HG02623 (cell line): ENCODE results near the gene CACNA2D4.
A peak's percentile ranks its signal among the peaks of the same experiment; 100 is the strongest.

Source experiments
- ATAC-seq: cut with Tn5 transposase; IDR thresholded peaks from one replicate; pipeline ENCODE4 v1.9.1; 2021; ENCODE audit warnings: moderate library complexity; ENCODE audit not compliant: unreplicated experiment

The CACNA2D4 gene

GRCh38 chr12:1804545-1805332, 113.7 kb downstream of the CACNA2D4 start:
- peak; percentile 84 for ATAC-seq

GRCh38 chr12:1803736-1804135, 114.7 kb downstream of the CACNA2D4 start:
- no peak for ATAC-seq

- ATAC-seq, result no peak
Measured at GRCh38 chr12:1801303-1801975, 117.0 kb downstream of the CACNA2D4 start.

GRCh38 chr12:1800401-1801302, 117.8 kb downstream of the CACNA2D4 start:
- ATAC-seq, result no peak

GRCh38 chr12:1799882-1800400, 118.5 kb downstream of the CACNA2D4 start:
- no peak for ATAC-seq

GRCh38 chr12:1799051-1799881, 119.2 kb downstream of the CACNA2D4 start:
- no peak for ATAC-seq

- no peak for ATAC-seq
Measured at GRCh38 chr12:1798641-1799020, 119.8 kb downstream of the CACNA2D4 start.

GRCh38 chr12:1797991-1798640, 120.3 kb downstream of the CACNA2D4 start:
- no peak for ATAC-seq

GRCh38 chr12:1797011-1797901, 121.2 kb downstream of the CACNA2D4 start:
- peak; percentile 6 for ATAC-seq

- peak; percentile 16 for ATAC-seq
Measured at GRCh38 chr12:1796515-1797010, 121.9 kb downstream of the CACNA2D4 start.

GRCh38 chr12:1795785-1796514, 122.5 kb downstream of the CACNA2D4 start:
- ATAC-seq, result peak; percentile 84

- ATAC-seq, result no peak
Measured at GRCh38 chr12:1795221-1795784, 123.1 kb downstream of the CACNA2D4 start.

- no peak for ATAC-seq
Measured at GRCh38 chr12:1794440-1795090, 123.9 kb downstream of the CACNA2D4 start.

GRCh38 chr12:1793426-1794210, 124.8 kb downstream of the CACNA2D4 start:
- no peak for ATAC-seq

GRCh38 chr12:1792406-1792805, 126.0 kb downstream of the CACNA2D4 start:
- no peak for ATAC-seq

- no peak for ATAC-seq
Measured at GRCh38 chr12:1791104-1791841, 127.2 kb downstream of the CACNA2D4 start.
